H1 (cell line): ENCODE data around the gene KIF23.

Experiments used
- CREB1 ChIP-seq: IDR thresholded peaks from 2 replicates; pipeline ENCODE4 v1.6.1; 2012; ENCODE audit warnings: inconsistent platforms
- HDAC2 ChIP-seq, 2 experiments: fragments of 300-600 bp in 1 of 2; sonication (generic) in 1 of 2; IDR thresholded peaks; 2 replicates each; pipeline ENCODE4 v1.6.1; 2011 to 2012; ENCODE audit warnings: low read depth in 2 of 2, low read length in 2 of 2, mild to moderate bottlenecking in 2 of 2, moderate library complexity in 2 of 2, borderline replicate concordance in 1 of 2, inconsistent platforms in 1 of 2
- HDAC6 ChIP-seq: IDR thresholded peaks from one replicate; pipeline ENCODE4 v1.7.1; 2012; ENCODE audit warnings: low read depth, mild to moderate bottlenecking, inconsistent platforms, low read length, moderate library complexity
- JUND ChIP-seq: IDR thresholded peaks from 2 replicates; pipeline ENCODE4 v1.6.1; 2011; ENCODE audit warnings: mild to moderate bottlenecking, improper control_type of control experiment, low read length
- POLR2A ChIP-seq, 2 experiments: IDR thresholded peaks; 1 replicate in 1 of 2; 2 replicates in 1 of 2; pipeline ENCODE4 v1.6.1; 2011; ENCODE audit warnings: low read depth in 2 of 2, low read length in 2 of 2, mild to moderate bottlenecking in 2 of 2; ENCODE audit errors: control extremely low read depth in 1 of 2
- RBBP5 ChIP-seq: IDR thresholded peaks from 2 replicates; pipeline ENCODE4 v1.7.1; 2012; ENCODE audit warnings: low read depth, mild to moderate bottlenecking, inconsistent platforms, low read length, moderate library complexity, borderline replicate concordance
- RNF2 ChIP-seq: fragments of 200-900, 300-1000 bp; sonication (generic); IDR thresholded peaks from 2 replicates; pipeline ENCODE4 v1.7.1; 2016; ENCODE audit warnings: borderline replicate concordance, low read depth, mild to moderate bottlenecking, antibody characterized with exemption, low read length; ENCODE audit not compliant: poor library complexity, severe bottlenecking; ENCODE audit errors: missing control alignments
- SP1 ChIP-seq: IDR thresholded peaks from 2 replicates; pipeline ENCODE4 v1.6.1; 2011; ENCODE audit warnings: low read depth, low read length
- TF ChIP-seq, protein P1 (sequence below), 3 experiments: IDR thresholded peaks; 1 replicate in 2 of 3; 2 replicates in 1 of 3; pipeline versions ENCODE4 v1.5.1 to v1.6.1; 2011; ENCODE audit warnings: low read length in 3 of 3, mild to moderate bottlenecking in 3 of 3, inconsistent platforms in 2 of 3, low read depth in 1 of 3, moderate library complexity in 1 of 3; ENCODE audit not compliant: insufficient read depth in 1 of 3; ENCODE audit errors: control extremely low read depth in 1 of 3

GRCh38 chr15:69444686-69445085, 30.5 kb downstream of the KIF23 start:
- TF ChIP-seq HDAC6 (no peak), RBBP5 (no peak), HDAC2 (IDR thresholded peaks at IDR 0.05; ENCODE audit: borderline replicate concordance in 1 of 2, low read depth in 2 of 2, low read length in 2 of 2) (no peak), RNF2 (no peak), POLR2A (IDR thresholded peaks at IDR 0.05; ENCODE audit: control extremely low read depth in 1 of 2, low read depth in 2 of 2, low read length in 2 of 2) (no peak), JUND (no peak), SP1 (no peak), CREB1 (no peak)
- TF ChIP-seq, protein P1, sequence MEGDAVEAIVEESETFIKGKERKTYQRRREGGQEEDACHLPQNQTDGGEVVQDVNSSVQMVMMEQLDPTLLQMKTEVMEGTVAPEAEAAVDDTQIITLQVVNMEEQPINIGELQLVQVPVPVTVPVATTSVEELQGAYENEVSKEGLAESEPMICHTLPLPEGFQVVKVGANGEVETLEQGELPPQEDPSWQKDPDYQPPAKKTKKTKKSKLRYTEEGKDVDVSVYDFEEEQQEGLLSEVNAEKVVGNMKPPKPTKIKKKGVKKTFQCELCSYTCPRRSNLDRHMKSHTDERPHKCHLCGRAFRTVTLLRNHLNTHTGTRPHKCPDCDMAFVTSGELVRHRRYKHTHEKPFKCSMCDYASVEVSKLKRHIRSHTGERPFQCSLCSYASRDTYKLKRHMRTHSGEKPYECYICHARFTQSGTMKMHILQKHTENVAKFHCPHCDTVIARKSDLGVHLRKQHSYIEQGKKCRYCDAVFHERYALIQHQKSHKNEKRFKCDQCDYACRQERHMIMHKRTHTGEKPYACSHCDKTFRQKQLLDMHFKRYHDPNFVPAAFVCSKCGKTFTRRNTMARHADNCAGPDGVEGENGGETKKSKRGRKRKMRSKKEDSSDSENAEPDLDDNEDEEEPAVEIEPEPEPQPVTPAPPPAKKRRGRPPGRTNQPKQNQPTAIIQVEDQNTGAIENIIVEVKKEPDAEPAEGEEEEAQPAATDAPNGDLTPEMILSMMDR (IDR thresholded peaks at IDR 0.05; ENCODE audit: control extremely low read depth in 1 of 3, insufficient read depth in 1 of 3, low read depth in 1 of 3, low read length in 3 of 3): no peak
